ENCODE results near the gene RHEBL1.

The RHEBL1 gene

DNA sequence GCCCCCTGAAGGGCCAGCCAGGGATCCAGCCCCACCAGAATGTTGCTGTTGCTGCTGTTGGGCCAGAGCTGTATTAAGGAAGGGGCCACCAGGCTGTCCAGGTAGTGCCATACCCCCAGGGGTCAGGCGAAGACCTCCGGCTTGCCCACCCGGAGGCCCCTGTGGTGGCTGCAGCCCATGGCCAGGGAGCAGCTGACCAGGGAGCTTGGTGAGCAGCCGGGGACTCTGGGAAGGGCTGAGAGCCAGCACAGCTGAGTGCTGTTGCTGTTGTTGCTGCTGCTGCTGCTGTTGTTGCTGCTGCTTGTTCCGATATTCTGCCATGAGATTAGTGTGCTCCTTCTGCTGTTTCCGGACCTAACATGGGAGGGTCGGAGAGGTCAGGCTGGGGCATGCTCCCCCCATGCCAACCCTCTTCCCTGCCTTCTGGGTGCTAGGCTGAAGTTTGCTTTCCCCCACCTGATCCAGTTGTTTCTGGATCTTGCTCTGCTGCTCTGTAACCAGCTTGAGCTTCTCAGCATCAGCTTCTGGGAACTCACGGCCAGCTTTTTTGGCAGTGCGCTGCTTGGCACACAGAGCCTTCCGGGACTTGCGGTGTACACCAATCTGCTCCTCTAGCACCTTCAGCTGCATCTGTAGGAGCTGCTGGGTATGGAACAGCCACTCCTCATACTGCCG, 36.0 kb downstream of the RHEBL1 start:
- no peaks in the 10 kb centered on the region for H3K27me3 ChIP-seq (replicated peaks; ENCODE audit: control insufficient read depth, insufficient read depth, low read length)
- no peak for DNase-seq (ENCODE audit: extremely low read depth, insufficient read length)
- H3K36me3 ChIP-seq (ENCODE audit: control insufficient read depth, insufficient read depth, low read length), result peaks cover 66% of the 10 kb centered on the region
- no peak for TF ChIP-seq CTCF (IDR thresholded peaks at IDR 0.05; ENCODE audit: insufficient read depth, low read length, poor library complexity, severe bottlenecking)
- H3K4me3 ChIP-seq (replicated peaks; ENCODE audit: low read depth, low read length), result no peak overlapping the region

- TF ChIP-seq CTCF (IDR thresholded peaks at IDR 0.05; ENCODE audit: insufficient read depth, low read length, poor library complexity, severe bottlenecking), result no peak
- Histone ChIP-seq H3K27me3 (replicated peaks; ENCODE audit: control insufficient read depth, insufficient read depth, low read length) (no peaks in the 10 kb centered on the region), H3K36me3 (ENCODE audit: control insufficient read depth, insufficient read depth, low read length) (peaks cover 61% of the 10 kb centered on the region), H3K4me3 (replicated peaks; ENCODE audit: low read depth, low read length) (no peak overlapping the region)
- DNase-seq (ENCODE audit: extremely low read depth, insufficient read length), result no peak
Observed at GRCh38 chr12:49032679-49033447, 36.9 kb downstream of the RHEBL1 start.

DNA sequence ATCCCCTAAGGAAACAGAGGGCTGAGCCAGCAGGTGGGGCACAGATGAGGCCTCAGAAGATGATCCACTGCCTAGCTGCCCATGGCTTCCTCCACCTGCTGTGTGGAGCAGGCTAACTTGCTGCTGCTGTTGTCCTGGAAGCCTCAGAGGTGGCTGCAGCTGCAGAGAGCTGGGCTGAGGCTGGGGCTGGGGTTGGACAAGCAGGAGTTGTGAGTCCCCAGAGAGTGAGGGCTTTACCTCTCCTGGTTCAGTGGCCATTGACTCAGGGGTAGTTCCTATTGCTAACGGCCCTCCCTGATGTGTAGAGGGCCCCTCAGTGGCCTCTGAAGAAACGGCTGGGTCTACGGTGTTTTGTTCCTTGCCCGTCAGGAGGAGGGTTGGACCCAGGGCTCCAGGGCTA, 37.5 kb downstream of the RHEBL1 start:
- no peak for TF ChIP-seq CTCF (IDR thresholded peaks at IDR 0.05; ENCODE audit: insufficient read depth, low read length, poor library complexity, severe bottlenecking)
- Histone ChIP-seq H3K27me3 (replicated peaks; ENCODE audit: control insufficient read depth, insufficient read depth, low read length) (no peaks in the 10 kb centered on the region), H3K4me3 (replicated peaks; ENCODE audit: low read depth, low read length) (no peak overlapping the region), H3K36me3 (ENCODE audit: control insufficient read depth, insufficient read depth, low read length) (peaks cover 58% of the 10 kb centered on the region)
- no peak for DNase-seq (ENCODE audit: extremely low read depth, insufficient read length)

GRCh38 chr12:49031573-49032161, 38.1 kb downstream of the RHEBL1 start:
- Histone ChIP-seq H3K27me3 (replicated peaks; ENCODE audit: control insufficient read depth, insufficient read depth, low read length) (no peaks in the 10 kb centered on the region), H3K36me3 (ENCODE audit: control insufficient read depth, insufficient read depth, low read length) (peaks cover 57% of the 10 kb centered on the region)

More at GRCh38 chr12:49031573-49032161, 38.1 kb downstream of the RHEBL1 start:
- no peak for TF ChIP-seq CTCF (IDR thresholded peaks at IDR 0.05; ENCODE audit: insufficient read depth, low read length, poor library complexity, severe bottlenecking)
- no peak overlapping the region for H3K4me3 ChIP-seq (replicated peaks; ENCODE audit: low read depth, low read length)
- no peak for DNase-seq (ENCODE audit: extremely low read depth, insufficient read length)
